Kasumi-1 (cell line): Measurements from ENCODE around the gene HTR6.
A peak's percentile ranks its signal among the peaks of the same experiment; 100 is the strongest.

Experiments
- DNase-seq, 2 experiments: peaks; one replicate each; lab custom pipeline; 2025; lab: John Stamatoyannopoulos, UW

HTR6 gene

DNA sequence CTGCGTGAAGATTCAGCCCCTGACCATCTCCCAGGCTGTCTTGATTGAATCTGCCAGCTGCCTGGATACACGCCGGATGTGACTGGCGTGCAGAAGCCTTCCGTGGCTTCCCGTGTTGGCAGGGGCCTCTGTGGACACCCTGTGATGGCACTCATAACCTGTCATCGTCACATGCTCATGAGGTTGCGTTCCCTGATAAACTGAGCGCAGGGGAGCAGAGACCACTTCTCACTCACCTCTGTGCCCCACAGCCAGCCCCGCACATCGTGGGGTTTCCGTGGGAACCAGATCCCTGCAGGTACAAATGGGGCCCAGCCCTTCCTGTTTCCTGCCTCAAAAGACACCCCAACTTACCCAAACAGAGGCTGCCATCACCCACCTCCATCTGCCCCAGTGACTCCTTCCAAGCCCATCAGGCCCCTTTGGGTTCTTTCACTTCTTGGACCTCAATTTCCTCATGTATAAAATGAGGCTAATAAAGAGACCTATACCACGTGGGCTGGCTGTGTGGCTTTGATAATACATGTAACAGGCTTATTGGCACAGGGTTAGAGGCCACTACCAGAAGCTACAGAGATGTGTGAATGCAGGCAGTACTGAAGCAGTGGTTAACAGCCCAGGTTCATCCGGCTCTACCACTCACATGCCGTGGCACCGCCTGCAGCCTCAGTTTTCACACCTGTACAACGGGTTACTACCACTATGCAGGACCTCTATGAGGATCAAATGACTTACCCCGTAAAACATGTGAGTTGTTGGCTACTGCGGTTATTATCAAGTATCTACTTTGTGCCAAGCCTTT is 23.6 kb downstream of the HTR6 start:
- no peak for DNase-seq

DNA sequence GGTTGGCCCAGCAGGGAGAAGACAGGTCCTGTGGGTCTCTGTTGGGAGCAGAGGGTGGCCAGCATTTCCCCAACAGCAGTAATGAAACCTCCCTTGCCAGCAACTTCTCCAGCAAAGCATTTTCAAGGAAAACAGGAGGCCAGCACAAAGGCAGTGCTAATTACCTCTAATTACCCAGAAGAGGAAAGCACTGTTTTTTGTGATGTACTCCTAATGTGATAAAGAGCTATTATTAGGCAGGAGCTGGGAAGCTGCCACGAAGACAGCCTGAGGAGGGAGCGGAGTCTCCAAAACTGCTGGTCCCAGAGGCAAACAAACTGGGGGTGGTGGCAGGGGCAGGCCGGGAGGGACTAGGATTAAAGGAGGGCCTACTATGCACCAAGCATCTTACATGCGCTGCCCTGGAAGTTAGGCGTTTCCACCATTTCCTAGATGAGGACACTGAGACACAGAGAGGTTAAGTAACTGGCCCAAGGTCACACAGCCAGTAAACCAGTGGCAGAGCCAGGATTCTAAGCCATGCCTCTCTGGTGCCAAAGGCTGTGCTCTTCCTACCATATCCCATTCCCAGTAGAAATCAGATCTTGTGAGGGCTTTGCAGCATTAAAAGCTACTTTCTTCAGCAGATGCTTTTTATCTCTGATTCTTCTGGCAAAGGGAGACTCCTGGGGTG is 24.5 kb downstream of the HTR6 start:
- no peak for DNase-seq

DNA sequence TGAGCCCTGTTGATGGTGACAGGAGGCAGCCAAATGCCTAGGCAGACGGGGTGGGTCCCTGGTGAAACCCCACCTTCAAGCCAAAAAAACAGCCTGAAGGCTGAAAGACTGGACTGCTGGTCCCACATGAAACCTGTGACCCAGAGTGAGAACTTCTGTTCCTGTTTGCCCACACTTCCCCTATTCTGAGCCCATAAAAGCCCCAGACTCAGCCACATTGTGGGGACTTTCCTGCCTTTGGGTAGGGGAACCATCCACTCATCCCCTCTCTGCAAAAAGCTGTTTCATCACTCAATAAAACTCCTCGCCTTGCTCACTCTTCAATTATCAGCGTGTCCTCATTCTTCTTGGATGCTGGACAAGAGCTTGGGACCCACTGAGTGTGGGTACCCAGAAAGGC is 25.2 kb downstream of the HTR6 start:
- DNase-seq, result no peak

DNA sequence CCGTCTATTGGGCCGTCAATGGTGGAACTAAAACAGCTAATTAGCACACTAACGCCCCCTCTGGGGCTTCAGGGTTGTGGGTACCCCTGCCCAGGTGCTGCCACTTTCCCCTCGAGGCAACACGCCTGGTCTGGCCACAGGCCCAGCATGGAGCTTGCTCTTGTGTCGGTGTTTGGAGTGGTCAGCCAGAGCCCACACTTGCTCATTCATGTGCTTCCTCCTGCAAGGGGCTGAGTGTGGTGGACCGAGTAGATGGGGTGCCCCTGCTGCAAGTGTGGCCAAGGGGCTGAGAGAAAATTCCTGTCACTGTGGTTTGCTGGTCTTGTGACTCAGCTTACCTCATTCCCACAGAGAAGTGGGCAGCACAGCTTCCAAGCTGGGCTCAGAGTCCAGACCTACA is 25.7 kb downstream of the HTR6 start:
- no peak for DNase-seq

DNA sequence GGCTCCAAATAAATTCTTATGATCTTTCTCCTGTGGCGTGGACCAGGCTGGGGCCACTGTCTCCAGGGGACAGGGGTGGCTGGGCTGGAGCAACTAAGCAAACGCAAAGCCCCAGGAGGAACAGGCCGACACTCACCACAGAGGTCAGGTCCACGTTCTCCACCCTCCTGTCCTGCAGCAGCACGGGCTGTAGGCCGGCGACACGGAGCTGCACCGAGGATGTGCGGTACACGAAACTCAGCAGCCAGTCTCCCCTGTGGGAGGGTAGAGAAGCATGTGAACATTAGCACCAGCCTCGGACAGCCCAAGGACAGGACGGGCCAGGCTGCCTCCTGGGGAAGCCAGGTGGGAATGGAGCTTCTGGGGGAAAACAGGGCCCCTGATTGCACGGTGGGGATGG is 29.6 kb downstream of the HTR6 start:
- DNase-seq, result no peak

DNA sequence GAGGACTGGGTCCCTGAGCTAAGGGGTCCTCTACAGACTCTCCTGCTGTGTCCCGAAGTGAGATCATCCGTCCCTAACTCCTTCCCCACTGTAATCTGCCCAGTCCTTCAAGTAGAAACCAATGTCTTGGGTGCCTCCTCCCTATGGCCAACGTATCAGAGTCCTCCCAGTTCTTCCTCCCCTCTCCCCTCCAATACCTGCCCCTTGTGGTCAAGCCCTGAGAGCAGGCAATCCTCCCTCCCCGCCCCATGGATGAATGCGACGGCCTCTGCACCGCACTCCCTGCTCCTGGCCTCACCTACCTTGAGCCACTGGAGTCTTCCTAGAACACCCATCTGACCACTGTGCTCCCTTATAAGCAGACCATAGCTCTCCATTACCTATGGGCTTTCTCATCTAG is 31.1 kb downstream of the HTR6 start:
- DNase-seq, result no peak

DNA sequence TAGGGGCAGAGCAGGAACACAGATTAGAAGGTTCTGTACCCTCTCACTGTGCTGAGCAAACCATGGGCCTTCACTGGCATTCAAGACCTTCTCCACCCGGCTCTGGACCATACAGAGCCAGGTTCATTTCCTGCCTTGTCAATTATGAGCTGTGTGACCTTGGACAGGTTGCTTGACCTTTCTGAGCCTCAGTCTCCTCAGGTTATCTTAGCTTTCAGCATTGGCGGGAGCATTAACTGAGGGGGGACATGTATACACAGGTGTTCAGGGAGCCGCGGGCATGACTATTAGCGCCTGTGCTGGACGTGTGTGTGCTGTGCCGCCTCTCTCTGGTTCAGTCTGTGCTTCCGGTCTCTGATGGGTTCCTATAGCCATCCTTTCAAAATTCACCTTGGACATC is 32.1 kb downstream of the HTR6 start:
- DNase-seq, result no peak

DNA sequence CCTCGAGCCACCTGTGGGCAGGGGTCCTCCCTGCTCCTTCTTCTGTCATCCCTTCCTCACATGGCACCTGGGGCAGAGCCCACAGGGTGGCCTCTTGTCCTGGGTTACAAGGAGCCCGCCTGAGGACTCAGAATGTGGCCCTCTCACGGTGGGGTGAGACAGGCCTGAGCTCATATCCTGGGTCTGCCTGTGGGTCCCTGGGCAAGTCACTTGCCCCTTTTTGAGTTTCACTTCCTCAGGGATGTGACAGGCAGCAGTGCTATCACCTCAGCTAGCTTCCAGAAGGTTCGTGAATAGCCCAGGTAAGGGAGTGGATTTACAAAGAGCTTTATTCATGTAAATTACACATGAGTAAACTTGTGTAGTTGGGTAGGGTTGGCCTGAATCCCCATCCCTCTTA is 33.5 kb downstream of the HTR6 start:
- no peak for DNase-seq

DNA sequence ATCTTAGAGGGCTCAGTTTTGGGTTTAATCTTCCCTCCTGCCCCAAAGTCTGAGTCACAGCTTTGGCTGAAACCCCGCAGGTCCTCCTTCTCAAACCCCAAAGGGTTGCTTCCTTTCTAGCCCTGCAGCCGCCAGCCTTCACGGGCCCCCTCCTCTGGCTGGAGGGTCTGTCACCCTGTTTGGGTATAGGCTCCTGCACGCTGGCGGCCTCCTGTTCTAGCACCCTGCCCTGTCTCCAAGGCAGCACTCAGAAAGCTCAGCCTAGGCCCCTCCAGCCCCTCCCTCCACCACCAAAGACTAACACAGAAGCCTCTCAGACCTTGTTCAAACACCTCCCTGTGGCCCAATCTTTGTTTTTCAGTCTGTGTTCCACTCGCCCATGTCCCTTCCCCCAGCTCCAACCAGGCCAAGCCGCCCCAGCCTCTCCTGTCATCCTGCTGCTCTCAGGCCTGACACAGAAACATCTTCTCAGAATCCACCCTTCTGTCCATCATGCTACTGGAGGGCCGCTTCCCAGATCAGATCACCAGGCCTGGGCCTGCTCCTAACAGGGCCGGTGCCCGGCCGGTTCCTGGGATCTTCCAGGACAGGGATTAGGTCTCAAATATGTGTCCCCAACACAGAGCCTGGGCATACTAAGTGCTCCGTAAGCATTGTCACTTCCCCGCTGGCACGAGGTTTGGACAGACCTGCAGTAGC is 35.6 kb downstream of the HTR6 start:
- no peak for DNase-seq

DNA sequence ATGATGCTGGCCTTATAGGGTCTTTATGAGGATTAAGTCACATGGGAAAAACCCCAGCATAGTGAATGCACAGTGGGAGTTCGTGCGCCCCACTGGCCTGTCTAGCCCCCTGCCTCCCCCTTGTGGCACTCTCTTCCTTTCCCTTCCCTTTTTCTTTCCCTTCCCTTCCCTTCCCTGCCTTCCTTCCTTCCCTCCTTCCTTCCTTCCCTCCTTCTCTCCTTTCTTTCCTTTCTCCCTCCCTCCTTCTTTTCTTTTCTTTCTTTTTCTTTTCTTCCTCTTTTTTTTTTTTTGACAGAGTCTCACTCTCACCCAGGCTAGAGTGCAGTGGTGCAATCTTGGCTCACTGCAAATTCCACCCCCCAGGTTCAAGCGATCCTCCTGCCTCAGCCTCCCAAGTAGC is 38.6 kb downstream of the HTR6 start:
- no peak for DNase-seq

DNA sequence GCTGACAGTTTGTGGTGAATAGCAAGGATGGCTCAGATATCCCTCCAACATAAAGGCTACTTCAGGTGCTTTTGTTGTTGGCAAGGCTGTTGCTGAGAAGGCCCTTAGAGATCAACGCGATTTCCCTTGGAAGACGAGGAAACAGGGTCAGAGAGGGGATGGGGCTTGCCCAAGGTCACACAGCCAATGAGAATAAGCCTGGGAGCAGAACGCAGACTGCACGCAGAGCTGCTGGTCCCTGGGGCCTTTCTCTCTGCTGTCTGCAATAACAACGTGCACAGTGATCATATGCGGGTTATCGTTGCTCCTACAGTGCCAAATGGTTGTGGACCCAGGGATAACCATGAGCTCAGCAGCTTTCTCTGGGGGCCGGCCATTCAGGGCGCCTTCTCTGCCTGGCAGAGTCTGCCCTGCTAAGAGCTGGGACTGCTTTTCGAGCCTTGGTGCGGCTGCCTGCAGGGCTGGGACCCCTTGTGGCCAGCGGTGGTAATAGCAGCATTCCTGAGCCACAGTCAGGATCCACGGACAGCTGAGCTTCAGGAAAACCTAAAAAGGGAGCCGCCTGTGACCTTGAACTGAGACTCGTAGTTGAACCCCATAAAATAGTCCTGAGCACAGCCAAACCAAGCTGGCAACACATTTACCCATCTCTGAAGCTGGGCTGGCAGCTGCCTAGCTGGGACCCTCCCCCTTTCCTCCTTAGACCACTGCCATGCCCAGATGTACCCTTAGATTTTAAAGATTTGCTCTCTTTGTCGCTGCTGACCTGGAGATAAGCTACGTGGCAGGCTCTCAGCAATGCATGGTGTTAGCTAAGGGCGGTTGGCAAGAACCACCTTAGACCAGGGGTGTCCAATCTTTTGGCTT is 39.8 kb downstream of the HTR6 start:
- peak; percentile 30 to 49 for DNase-seq

DNA sequence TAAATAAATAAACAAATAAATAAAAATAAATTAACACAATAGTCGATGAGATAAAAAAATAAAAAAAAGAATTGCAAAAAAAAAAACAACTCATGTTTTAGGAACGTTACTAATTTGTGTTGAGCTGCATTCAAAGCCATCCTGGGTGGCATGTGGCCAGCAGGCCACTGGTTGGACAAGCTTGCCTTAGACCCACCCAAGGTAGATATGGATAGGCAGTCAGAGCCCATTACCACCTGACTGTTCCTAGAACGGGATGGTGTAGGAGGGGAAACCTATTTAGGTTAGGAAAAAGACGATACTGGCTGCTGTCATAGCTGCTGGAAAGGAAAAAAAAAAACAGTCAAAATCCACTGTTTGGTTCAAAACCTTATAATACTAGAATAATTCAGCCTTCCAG is 40.8 kb downstream of the HTR6 start:
- DNase-seq, result no peak

DNA sequence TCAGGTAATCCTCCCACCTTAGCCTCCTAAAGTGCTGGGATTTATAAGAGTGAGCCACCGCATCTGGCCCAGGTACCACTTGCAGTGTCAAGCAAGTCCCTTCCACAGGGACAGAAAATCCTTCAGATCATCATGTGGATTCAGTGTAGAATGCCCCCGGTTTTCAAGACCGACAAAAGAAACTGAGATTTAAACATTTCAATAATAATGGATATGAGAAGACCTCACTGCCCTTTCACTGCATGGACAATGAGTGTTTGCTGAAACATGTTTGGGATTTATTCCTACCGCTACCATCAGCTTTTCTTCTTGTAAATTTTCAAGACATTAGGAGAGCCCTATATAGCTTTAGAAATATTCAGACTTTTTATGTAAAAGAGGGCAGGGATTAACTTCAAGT is 41.5 kb downstream of the HTR6 start:
- no peak for DNase-seq

DNA sequence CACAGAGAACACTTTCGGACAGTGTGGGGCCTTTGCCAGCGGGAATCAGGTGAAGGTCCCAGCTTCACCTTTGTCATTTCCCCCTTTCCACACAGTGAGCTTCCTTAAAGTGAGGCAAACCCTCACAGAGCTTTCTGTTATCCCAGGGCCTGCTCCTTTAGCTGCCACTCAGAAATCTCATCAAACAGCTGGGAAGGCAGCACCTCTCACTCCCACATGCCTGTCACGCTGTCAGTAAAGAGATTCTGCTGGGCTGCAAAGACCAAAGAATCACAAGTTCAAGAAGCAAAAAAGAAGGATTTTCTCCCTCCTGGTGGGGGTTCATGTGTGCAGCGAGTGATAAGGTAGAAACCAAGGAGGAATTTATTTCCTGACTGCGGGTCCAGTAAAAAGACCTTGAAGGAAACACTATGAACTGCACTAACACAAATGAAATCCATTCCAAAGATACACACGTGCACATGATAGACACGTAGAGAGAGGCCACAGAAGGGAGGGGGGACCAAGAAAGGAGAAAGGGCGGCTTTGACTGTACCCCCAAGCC is 44.0 kb downstream of the HTR6 start:
- no peak for DNase-seq

DNA sequence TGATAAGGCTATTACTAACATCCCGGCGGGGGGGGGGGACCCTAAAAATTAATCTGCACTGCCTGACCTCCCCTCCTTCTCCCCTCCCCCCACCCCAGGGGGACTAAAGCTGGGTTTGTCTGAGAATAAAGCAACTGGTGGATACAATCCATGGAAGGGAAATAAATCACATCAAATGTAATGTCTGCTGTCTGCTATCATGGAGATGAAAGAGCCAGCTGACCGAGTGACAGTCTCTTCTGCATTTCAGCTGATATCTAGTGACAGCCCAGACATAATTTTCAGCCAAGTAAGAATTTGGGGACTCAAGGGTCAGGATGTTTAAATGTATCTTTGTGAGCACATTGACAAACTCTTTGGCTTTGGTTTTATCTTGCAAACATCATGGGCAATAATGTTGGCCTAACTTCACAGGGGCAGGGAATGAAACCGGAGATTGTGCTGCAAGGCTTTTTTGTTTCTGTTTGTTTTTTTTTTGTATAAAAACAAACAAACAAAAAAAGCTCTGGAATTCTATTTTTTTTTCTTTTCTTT is 44.7 kb downstream of the HTR6 start:
- no peak for DNase-seq

DNA sequence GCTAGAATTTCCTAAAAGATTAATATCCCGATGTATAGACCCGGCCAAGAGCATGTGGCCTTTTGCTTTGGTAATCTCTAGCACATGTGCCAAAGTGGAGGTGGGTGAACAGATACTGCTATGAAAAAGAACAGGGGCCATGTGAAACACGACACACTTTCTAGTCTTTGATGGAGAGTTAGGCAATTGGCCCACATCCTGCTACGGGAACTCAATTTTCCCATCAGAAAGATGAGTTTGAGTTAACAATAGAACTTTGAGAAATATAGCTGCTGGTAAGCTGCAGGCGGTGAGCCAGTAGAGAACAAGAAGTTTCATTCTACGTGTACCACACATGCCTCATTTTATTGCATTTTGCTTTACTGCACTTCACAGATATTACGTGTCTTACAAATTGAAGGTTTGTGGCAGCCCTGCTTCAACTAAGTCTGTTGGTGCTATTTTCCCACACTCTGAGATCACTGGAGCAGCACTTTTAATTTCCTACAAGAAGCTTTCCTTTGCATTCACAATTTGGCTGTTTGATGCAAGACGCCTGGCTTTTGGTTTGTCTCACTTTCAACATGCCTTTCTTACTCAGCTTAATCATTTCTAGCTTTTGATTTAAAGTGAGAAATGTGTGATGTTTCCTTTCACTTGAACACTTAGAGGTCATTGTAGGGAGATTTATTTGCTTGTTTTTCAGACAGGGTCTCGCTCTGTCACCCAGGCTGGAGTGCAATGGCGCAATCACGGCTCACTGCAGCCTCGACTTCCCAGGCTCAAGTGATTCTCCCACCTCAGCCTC is 46.3 kb downstream of the HTR6 start:
- DNase-seq, result no peak

DNA sequence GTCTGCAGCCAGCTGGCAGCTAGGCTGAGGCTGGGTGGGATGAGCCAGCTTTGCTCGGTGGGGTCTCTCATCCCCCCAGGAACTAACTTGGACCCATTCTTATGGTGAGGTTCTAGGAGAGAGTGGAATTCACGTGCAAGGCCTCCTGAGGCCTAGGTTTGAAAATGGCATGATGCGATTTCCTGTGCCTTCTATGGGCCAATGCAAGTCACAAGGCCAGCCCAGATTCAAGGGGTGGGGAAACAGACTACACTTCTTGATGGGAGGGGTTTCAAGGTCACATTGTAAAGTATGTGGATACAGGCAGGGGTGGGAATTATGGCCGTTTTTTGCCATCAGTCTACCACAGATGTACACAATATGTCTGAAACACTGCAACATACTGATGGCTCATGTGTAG is 48.3 kb downstream of the HTR6 start:
- DNase-seq, result no peak

DNA sequence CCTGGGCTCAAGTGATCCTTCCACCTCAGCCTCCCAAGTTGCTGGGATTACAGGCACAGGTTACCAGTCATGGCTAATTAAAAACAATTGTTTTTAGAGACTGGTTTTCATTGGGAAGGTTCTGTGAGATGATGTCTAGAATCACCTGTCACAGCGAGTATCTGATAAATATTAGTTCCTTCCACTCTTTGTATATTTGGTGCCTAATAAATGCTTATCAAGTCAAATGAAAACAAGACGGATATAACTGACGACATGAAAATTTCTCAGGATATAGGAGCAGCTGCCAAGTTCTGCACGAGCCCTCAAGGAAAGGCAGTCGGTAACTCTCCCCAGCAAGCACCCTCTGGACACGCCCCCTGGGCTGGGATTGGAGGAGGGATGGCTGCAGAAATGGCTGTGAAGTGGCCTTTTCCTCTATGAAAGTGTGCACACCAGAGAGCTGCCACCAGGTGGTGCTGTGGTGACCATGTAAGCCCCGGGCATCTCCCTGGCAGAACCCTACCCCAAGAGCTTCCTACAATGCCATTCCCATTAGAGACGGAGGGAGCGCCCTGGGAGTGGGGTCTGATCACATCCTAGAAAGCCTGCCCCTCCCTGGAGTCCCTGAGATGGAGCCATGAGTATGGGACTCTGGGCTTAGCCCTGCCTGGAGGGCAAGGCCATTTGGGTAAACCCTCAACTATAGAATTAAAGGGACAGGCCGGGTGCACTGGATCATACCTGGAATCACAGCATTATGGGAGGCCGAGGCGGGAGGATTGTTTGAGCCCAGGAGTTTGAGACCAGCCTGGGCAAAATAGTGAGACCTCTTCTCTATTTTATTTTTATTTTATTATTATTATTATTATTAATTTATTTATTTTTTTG is 50.9 kb downstream of the HTR6 start:
- peak; percentile 92 for DNase-seq

DNA sequence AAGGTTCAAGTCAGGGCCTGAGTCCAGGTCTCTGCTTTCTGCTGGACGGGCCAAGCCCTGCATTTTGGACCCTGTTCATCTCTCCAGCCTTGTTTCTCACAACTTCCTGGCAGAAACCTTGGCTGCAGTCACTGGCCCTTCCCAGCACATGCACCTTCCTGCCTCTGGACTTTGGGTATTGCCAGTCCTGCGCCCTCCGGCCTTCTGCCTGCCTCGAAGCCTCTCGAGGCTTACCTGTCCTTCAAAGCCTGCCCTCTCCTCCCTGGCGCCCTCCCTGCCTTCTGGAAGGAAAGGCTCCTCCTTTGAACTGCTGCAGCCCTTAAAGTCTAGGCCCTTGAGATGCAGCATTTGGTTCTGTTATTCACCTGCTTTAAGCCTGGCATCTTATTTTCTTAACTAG is 52.8 kb downstream of the HTR6 start:
- DNase-seq, result no peak

DNA sequence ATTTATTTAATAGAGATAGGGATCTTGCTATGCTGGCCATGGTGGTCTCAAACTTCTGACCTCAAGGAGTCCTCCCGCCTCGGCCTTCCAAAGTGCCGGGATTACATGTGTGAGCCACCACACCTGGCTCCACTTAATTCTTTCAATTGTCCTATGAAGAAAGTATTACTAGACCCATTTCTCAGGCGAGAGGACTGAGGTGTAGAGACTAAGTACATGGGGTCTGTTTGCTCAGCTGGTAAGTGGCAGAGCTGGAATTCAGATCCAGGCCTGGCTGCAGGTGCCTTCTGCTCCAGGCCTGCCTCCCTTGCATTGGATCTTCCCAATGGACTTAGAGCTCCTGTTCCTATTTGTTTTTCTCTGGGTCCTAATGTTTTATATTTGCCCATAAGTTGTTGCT is 55.5 kb downstream of the HTR6 start:
- DNase-seq, result no peak
